Measurements from ENCODE around the gene SERPINE3.
A peak's percentile ranks its signal among the peaks of the same experiment; 100 is the strongest.

Gene SERPINE3

DNA sequence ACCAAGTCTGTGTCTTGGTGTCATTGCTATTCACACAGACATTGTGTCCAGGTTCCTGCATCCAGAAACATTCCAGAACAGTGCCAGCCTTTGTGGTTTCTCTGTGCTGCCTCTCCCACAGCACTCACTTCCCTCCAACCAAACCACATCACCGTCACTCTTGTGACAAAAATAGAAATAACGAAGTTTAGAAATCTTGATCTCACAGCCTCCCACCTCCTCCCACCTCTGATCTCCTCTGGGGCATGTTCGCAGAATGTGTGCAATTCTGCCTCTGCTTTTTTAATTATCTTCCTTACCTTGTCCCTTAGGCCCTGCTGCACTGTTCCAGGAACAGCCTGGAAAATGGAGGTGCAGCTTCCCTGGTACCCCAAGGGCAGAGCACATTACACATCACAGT lies 8.7 kb upstream of the SERPINE3 start:
- FAIRE-seq (peak; percentile 82), DNase-seq (ENCODE audit: insufficient read length) (no peak)
- TF ChIP-seq POLR2AphosphoS5 (IDR thresholded peaks at IDR 0.05; ENCODE audit: low read depth, low read length), result no peak

DNA sequence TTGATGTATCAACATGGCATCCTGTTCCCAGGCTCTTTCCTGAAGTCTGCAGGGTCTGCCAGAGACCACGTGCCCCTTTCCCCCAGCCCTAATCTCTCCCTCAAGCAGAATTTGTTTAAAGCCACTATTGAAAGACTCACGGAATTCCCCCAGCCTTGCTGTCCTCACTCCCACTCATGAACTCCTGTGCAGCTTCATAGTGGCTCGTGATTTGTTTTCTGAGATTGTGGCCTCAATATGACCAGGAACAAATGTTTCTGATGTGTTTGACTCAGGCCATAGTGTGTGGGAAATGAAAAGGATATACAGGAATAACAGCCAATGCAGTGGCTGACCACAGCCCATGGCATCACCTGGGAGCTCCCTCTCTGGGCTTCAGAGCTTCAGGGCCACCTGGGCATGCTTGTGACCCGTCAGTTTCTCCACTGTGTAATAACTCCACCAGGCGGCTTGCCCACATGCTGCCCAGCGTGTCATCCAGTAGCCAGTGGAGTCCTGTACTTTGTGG lies 8.1 kb upstream of the SERPINE3 start:
- DNase-seq (ENCODE audit: insufficient read length) (no peak), FAIRE-seq (peak; percentile 92)
- TF ChIP-seq POLR2AphosphoS5 (IDR thresholded peaks at IDR 0.05; ENCODE audit: low read depth, low read length) (no peak), POLR2A (IDR thresholded peaks at IDR 0.05; ENCODE audit: low read depth, low read length) (no peak), TAF1 (IDR thresholded peaks at IDR 0.05; ENCODE audit: borderline replicate concordance, low read depth, low read length) (no peak)

GRCh38 chr13:51332566-51333361 lies 6.7 kb upstream of the SERPINE3 start:
- FAIRE-seq, result peak; percentile 65
- no peak for DNase-seq (ENCODE audit: insufficient read length)
- TF ChIP-seq POLR2AphosphoS5 (IDR thresholded peaks at IDR 0.05; ENCODE audit: low read depth, low read length) (no peak), TAF1 (IDR thresholded peaks at IDR 0.05; ENCODE audit: borderline replicate concordance, low read depth, low read length) (no peak), POLR2A (IDR thresholded peaks at IDR 0.05; ENCODE audit: low read depth, low read length) (no peak)

DNA sequence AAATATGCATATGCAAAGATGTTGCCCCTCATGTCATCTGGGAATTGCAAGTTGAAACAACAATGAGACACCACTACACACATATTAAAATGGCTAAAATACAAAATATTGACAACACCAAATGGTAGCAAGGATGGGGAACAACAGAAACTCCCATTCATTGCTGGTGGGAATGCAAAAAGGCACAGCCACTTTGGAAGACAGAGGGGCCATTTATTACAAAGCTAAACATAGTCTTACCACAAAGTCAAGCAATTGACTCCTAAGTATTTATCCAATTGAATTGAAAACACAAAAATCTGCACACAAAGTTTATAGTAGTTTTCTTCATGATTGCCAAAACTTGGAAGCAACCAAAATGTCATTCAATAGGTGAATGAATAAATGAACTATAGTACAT lies 6.1 kb upstream of the SERPINE3 start:
- no peak for DNase-seq (ENCODE audit: insufficient read length)
- no peak for FAIRE-seq
- TF ChIP-seq TAF1 (IDR thresholded peaks at IDR 0.05; ENCODE audit: borderline replicate concordance, low read depth, low read length) (no peak), POLR2AphosphoS5 (IDR thresholded peaks at IDR 0.05; ENCODE audit: low read depth, low read length) (no peak), POLR2A (IDR thresholded peaks at IDR 0.05; ENCODE audit: low read depth, low read length) (no peak)

GRCh38 chr13:51333826-51334225 lies 5.7 kb upstream of the SERPINE3 start:
- DNase-seq (ENCODE audit: insufficient read length), result no peak
- TF ChIP-seq TAF1 (IDR thresholded peaks at IDR 0.05; ENCODE audit: borderline replicate concordance, low read depth, low read length), result no peak
- no peak for FAIRE-seq

GRCh38 chr13:51336746-51337145 lies 2.7 kb upstream of the SERPINE3 start:
- FAIRE-seq, result no peak

GRCh38 chr13:51339952-51340732 lies 651 bp downstream of the SERPINE3 start:
- TF ChIP-seq TAF1 (IDR thresholded peaks at IDR 0.05; ENCODE audit: borderline replicate concordance, low read depth, low read length) (no peak), POLR2AphosphoS5 (IDR thresholded peaks at IDR 0.05; ENCODE audit: low read depth, low read length) (no peak), POLR2A (IDR thresholded peaks at IDR 0.05; ENCODE audit: low read depth, low read length) (no peak)
- no peak for FAIRE-seq
- DNase-seq (ENCODE audit: insufficient read length), result no peak

More at GRCh38 chr13:51336746-51337145, 2.7 kb upstream of the SERPINE3 start:
- TF ChIP-seq POLR2AphosphoS5 (IDR thresholded peaks at IDR 0.05; ENCODE audit: low read depth, low read length) (no peak), TAF1 (IDR thresholded peaks at IDR 0.05; ENCODE audit: borderline replicate concordance, low read depth, low read length) (no peak), POLR2A (IDR thresholded peaks at IDR 0.05; ENCODE audit: low read depth, low read length) (no peak)
- DNase-seq (ENCODE audit: insufficient read length), result no peak

DNA sequence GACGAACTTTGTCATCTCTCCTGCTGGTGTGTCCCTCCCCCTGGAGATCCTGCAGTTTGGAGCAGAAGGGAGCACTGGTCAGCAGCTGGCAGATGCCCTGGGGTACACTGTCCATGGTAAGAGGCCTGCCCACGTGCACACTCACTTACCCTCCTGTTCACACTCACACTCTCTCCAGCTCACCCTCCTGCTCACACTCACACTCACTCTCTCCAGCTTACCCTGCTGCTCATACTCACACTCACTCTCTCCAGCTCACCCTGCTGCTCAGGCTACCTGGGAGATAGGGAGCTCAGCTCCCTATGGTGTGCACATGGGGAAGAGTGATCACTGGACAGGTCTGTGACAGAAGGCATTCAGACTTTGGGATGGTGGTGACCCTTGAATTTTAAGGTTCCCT lies 1.7 kb downstream of the SERPINE3 start:
- DNase-seq (ENCODE audit: insufficient read length) (no peak), FAIRE-seq (no peak)
- TF ChIP-seq POLR2AphosphoS5 (IDR thresholded peaks at IDR 0.05; ENCODE audit: low read depth, low read length) (no peak), TAF1 (IDR thresholded peaks at IDR 0.05; ENCODE audit: borderline replicate concordance, low read depth, low read length) (no peak), POLR2A (IDR thresholded peaks at IDR 0.05; ENCODE audit: low read depth, low read length) (no peak)

DNA sequence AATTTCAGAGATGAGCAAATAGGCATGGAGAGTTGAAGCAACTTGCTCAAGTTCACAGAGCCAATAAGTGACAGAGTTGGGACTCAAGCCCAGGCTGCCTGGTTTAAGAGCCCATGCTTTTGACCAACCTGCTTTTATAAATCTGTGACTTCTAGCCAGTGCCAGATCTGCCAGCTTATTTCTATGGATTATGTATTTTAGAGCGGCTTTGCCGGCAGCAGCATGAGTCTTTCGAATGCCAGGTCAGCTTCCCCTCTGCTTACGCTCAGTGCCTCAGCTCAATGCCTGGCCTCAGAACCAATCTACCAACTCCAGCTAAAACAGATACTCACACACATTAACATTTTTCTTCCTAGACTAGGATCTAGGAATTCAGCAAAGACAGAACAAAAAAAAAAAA lies 2.3 kb downstream of the SERPINE3 start:
- FAIRE-seq (no peak), DNase-seq (ENCODE audit: insufficient read length) (no peak)
- TF ChIP-seq POLR2AphosphoS5 (IDR thresholded peaks at IDR 0.05; ENCODE audit: low read depth, low read length) (no peak), TAF1 (IDR thresholded peaks at IDR 0.05; ENCODE audit: borderline replicate concordance, low read depth, low read length) (no peak), POLR2A (IDR thresholded peaks at IDR 0.05; ENCODE audit: low read depth, low read length) (no peak)

DNA sequence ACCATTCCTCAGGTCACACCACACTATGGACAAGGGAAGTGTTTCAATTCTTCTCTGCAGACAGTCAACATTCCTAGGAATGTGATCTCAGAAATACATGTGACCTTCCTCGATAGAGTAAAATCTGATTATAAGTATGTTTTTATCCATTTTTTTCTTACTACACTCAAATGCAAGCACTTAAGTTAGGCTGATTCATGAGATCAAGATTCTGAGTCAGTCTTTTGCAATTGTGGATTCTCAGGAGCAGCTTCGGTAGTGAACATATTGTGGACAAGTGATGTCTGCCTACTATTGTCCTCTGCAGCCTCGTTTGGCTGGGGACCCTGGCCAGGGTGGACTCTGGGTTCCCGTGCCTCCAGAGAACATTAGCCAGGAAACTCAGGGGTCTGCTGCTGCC lies 3.2 kb downstream of the SERPINE3 start:
- DNase-seq (ENCODE audit: insufficient read length) (no peak), FAIRE-seq (no peak)

DNA sequence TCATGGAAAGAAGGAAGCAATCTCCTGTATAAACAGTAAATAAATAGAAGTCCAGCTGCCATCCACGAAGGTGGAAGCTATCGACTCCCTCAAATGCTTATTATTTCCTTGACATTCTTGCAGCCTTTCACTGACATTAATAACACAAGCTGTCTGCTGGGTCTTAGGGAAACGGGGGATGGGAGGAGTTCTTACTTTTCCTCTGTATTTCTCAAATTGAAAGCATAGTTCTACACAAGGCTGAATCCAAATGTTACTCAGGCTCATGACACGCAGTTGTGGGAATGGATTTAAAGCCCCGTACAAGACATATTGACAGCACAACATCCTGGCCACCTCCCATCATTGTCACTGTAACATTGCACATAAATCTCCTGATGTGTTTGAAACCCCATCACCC lies 4.0 kb downstream of the SERPINE3 start:
- no peak for DNase-seq (ENCODE audit: insufficient read length)
- TF ChIP-seq TAF1 (IDR thresholded peaks at IDR 0.05; ENCODE audit: borderline replicate concordance, low read depth, low read length) (no peak), POLR2AphosphoS5 (IDR thresholded peaks at IDR 0.05; ENCODE audit: low read depth, low read length) (no peak), POLR2A (IDR thresholded peaks at IDR 0.05; ENCODE audit: low read depth, low read length) (no peak)
- no peak for FAIRE-seq

More for the DNA sequence above, 3.2 kb downstream of the SERPINE3 start:
- no peak for TF ChIP-seq POLR2AphosphoS5 (IDR thresholded peaks at IDR 0.05; ENCODE audit: low read depth, low read length)
- no peak for TF ChIP-seq POLR2A (IDR thresholded peaks at IDR 0.05; ENCODE audit: low read depth, low read length)
- TF ChIP-seq TAF1 (IDR thresholded peaks at IDR 0.05; ENCODE audit: borderline replicate concordance, low read depth, low read length), result no peak

DNA sequence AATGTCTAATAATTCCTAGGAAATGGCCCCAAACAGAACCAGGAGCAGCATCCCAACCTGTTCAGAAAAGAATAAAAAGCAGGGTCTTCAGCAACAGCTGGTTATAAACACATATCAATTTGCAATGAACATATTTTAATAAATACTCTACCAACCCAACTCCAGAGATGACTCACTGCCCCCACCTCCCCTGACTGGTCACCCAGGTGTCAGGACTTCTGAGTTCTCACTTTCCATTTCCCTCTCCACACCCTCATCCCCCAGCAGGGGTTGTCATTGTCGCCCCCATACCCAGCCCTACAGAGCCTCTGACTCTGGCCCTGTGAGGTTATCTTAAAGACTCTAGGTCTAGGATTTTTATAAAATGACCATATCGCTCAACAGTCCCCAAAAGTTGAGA lies 6.9 kb downstream of the SERPINE3 start:
- no peak for DNase-seq (ENCODE audit: insufficient read length)
- no peak for FAIRE-seq
- TF ChIP-seq POLR2A (IDR thresholded peaks at IDR 0.05; ENCODE audit: low read depth, low read length) (no peak), POLR2AphosphoS5 (IDR thresholded peaks at IDR 0.05; ENCODE audit: low read depth, low read length) (no peak), TAF1 (IDR thresholded peaks at IDR 0.05; ENCODE audit: borderline replicate concordance, low read depth, low read length) (no peak)

Measured in GM12892 (cell line).